ENCODE results near the gene ZNF628. TPM values are rescaled to one million over a fixed set of nuclear protein-coding genes. Genes with fewer than 3 reads are reported as not detected.

The ZNF628 gene
- total RNA-seq, 1 experiment from 2014 or later: 12.3 TPM

- H3K4me1 Mint-ChIP-seq (ENCODE audit: low read depth, unreplicated experiment): peaks cover 15% of the 10 kb centered on the region
- POLR2A ChIA-PET: interaction anchor here (0.7 kb wide), 1 partner anchor 44 kb away, joined by 17 read pairs; the partner anchor contains the start of gene UBE2S
- TF ChIP-seq CTCF (IDR thresholded peaks at IDR 0.05; ENCODE audit: insufficient read depth in 1 of 2, low read depth in 1 of 2, low read length in 1 of 2, severe bottlenecking in 1 of 2, unreplicated experiment in 1 of 2): no peak
- H3K4me1 ChIP-seq: peaks cover 18% of the 10 kb centered on the region; the same call in 1 of the 2 replicates
- H3K36me3 ChIP-seq (ENCODE audit: control insufficient read depth, insufficient read depth, low read length): no peaks in the 10 kb centered on the region; the same call in none of the 2 replicates
- CTCF ChIA-PET: interaction anchor here (0.6 to 0.7 kb wide), 3 partner anchors 27 to 882 kb away, joined by 3 to 8 read pairs (median 3); no protein-coding TSS in a partner anchor
- peak overlapping the region; percentile 34 for H3K4me3 ChIP-seq (ENCODE audit: low read depth, low read length)
- BruUV-seq (replicated peaks): no TSS peak
- H3K27me3 Mint-ChIP-seq (ENCODE audit: insufficient read depth, unreplicated experiment): peaks cover 19% of the 10 kb centered on the region
- no peak for DNase-seq
- no peak overlapping the region for H3K27ac Mint-ChIP-seq (ENCODE audit: unreplicated experiment)
- peaks cover 8% of the 10 kb centered on the region for H3K36me3 Mint-ChIP-seq (ENCODE audit: insufficient read depth, unreplicated experiment)
- H3K27me3 ChIP-seq (replicated peaks; ENCODE audit: control insufficient read depth, insufficient read depth, low read length): peaks cover 2% of the 10 kb centered on the region; the same call in 1 of the 2 replicates
- H3K9me3 Mint-ChIP-seq (ENCODE audit: unreplicated experiment): no peaks in the 10 kb centered on the region
- intact Hi-C loops (cut with micrococcal nuclease; ENCODE audit: unreplicated experiment): no loop called here
- H3K9me3 ChIP-seq: no peaks in the 10 kb centered on the region
- H3K4me3 Mint-ChIP-seq (ENCODE audit: unreplicated experiment): peak overlapping the region; percentile 83
These were observed 25.1 kb upstream of the ZNF628 start for GRCh38 chr19:55451163-55451964.

- BruUV-seq (replicated peaks): no TSS peak
- peaks cover 8% of the 10 kb centered on the region for H3K36me3 Mint-ChIP-seq (ENCODE audit: insufficient read depth, unreplicated experiment)
- CTCF ChIA-PET: interaction anchor here (0.7 kb wide), 1 partner anchor 881 kb away, joined by 3 read pairs; no protein-coding TSS in a partner anchor
These were observed 24.3 kb upstream of the ZNF628 start for GRCh38 chr19:55451965-55452748.

More at GRCh38 chr19:55451965-55452748, 24.3 kb upstream of the ZNF628 start:
- H3K9me3 Mint-ChIP-seq (ENCODE audit: unreplicated experiment): no peaks in the 10 kb centered on the region
- H3K27ac Mint-ChIP-seq (ENCODE audit: unreplicated experiment): no peak overlapping the region
- H3K4me3 Mint-ChIP-seq (ENCODE audit: unreplicated experiment): peak overlapping the region; percentile 83
- peaks cover 15% of the 10 kb centered on the region for H3K4me1 Mint-ChIP-seq (ENCODE audit: low read depth, unreplicated experiment)
- peak overlapping the region; percentile 34 for H3K4me3 ChIP-seq (ENCODE audit: low read depth, low read length)
- POLR2A ChIA-PET: interaction anchor here (1.1 kb wide), 1 partner anchor 44 kb away, joined by 3 read pairs; the partner anchor contains the start of gene UBE2S
- DNase-seq: no peak
- peaks cover 19% of the 10 kb centered on the region for H3K27me3 Mint-ChIP-seq (ENCODE audit: insufficient read depth, unreplicated experiment)
- intact Hi-C loops (cut with micrococcal nuclease; ENCODE audit: unreplicated experiment): loop anchor here (1.0 kb wide), 1 partner anchor 9 kb away; the partner anchor contains the start of gene ISOC2
- H3K36me3 ChIP-seq (ENCODE audit: control insufficient read depth, insufficient read depth, low read length): no peaks in the 10 kb centered on the region; the same call in none of the 2 replicates
- no peak for TF ChIP-seq CTCF (IDR thresholded peaks at IDR 0.05; ENCODE audit: insufficient read depth in 1 of 2, low read depth in 1 of 2, low read length in 1 of 2, severe bottlenecking in 1 of 2, unreplicated experiment in 1 of 2)
- H3K4me1 ChIP-seq: peaks cover 18% of the 10 kb centered on the region; the same call in 1 of the 2 replicates
- H3K27me3 ChIP-seq (replicated peaks; ENCODE audit: control insufficient read depth, insufficient read depth, low read length): peaks cover 2% of the 10 kb centered on the region; the same call in 1 of the 2 replicates
- no peaks in the 10 kb centered on the region for H3K9me3 ChIP-seq
